ENCODE data around the gene ATP2C2. TPM values are rescaled to one million over a fixed set of nuclear protein-coding genes. Genes with fewer than 3 reads are reported as not detected.

ATP2C2 gene
- total and polyA plus RNA-seq, 2 experiments from 2014 or later, result 2.1 TPM

DNA sequence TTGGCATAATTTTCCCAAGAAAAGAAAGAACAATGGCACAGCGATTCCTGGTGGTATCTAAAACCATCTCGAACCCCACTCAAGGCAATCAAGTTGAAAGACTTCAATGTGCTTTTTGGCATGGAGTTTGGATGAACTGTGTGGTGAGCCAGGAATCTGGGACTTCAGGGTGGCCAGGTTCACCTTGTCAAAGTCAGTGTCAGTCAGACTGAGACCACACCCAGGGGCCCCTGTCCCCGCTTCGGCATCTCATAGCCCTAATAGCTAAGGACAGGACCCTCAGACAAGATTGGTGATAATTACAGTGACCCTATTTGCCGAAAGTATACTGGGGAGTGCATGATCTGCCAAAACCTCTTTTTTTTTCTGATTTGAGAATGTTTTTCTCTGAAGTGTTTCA lies 47.8 kb upstream of the ATP2C2 start (continued):
- TF ChIP-seq, protein P1, sequence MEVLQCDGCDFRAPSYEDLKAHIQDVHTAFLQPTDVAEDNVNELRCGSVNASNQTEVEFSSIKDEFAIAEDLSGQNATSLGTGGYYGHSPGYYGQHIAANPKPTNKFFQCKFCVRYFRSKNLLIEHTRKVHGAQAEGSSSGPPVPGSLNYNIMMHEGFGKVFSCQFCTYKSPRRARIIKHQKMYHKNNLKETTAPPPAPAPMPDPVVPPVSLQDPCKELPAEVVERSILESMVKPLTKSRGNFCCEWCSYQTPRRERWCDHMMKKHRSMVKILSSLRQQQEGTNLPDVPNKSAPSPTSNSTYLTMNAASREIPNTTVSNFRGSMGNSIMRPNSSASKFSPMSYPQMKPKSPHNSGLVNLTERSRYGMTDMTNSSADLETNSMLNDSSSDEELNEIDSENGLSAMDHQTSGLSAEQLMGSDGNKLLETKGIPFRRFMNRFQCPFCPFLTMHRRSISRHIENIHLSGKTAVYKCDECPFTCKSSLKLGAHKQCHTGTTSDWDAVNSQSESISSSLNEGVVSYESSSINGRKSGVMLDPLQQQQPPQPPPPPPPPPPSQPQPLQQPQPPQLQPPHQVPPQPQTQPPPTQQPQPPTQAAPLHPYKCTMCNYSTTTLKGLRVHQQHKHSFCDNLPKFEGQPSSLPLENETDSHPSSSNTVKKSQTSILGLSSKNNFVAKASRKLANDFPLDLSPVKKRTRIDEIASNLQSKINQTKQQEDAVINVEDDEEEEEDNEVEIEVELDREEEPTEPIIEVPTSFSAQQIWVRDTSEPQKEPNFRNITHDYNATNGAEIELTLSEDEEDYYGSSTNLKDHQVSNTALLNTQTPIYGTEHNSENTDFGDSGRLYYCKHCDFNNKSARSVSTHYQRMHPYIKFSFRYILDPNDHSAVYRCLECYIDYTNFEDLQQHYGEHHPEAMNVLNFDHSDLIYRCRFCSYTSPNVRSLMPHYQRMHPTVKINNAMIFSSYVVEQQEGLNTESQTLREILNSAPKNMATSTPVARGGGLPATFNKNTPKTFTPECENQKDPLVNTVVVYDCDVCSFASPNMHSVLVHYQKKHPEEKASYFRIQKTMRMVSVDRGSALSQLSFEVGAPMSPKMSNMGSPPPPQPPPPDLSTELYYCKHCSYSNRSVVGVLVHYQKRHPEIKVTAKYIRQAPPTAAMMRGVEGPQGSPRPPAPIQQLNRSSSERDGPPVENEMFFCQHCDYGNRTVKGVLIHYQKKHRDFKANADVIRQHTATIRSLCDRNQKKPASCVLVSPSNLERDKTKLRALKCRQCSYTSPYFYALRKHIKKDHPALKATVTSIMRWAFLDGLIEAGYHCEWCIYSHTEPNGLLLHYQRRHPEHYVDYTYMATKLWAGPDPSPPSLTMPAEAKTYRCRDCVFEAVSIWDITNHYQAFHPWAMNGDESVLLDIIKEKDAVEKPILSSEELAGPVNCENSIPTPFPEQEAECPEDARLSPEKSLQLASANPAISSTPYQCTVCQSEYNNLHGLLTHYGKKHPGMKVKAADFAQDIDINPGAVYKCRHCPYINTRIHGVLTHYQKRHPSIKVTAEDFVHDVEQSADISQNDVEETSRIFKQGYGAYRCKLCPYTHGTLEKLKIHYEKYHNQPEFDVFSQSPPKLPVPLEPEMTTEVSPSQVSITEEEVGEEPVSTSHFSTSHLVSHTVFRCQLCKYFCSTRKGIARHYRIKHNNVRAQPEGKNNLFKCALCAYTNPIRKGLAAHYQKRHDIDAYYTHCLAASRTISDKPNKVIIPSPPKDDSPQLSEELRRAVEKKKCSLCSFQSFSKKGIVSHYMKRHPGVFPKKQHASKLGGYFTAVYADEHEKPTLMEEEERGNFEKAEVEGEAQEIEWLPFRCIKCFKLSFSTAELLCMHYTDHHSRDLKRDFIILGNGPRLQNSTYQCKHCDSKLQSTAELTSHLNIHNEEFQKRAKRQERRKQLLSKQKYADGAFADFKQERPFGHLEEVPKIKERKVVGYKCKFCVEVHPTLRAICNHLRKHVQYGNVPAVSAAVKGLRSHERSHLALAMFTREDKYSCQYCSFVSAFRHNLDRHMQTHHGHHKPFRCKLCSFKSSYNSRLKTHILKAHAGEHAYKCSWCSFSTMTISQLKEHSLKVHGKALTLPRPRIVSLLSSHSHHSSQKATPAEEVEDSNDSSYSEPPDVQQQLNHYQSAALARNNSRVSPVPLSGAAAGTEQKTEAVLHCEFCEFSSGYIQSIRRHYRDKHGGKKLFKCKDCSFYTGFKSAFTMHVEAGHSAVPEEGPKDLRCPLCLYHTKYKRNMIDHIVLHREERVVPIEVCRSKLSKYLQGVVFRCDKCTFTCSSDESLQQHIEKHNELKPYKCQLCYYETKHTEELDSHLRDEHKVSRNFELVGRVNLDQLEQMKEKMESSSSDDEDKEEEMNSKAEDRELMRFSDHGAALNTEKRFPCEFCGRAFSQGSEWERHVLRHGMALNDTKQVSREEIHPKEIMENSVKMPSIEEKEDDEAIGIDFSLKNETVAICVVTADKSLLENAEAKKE (CRISPR knock-in tag; IDR thresholded peaks at IDR 0.05), result no peak

DNA sequence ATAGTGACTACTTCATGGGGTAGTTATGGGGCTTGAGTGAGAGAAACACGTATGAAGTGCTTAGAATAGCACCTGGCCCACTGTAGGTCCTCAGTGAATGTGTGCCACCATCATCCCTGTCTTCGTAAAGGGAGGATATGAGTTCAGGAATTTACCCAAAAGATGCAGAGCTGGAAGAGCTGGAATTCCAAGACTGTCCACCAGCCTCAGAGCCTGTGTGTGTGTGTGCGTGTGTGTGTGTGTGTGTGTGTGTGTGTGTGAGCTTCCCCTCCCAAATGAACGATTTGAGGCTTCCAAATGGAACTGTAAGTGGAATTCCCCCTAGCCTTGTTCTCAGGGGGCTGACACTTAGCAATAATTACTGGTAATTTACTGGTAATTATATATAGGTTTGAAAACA lies 46.4 kb upstream of the ATP2C2 start:
- Histone ChIP-seq H2AFZ (no peak overlapping the region), H3K27ac (ENCODE audit: low read depth) (no peak overlapping the region), H3K4me2 (no peak overlapping the region), H3K36me3 (ENCODE audit: insufficient read depth) (no peaks in the 10 kb centered on the region), H3K4me3 (no peak overlapping the region), H3K79me2 (replicated peaks; ENCODE audit: insufficient read depth) (no peaks in the 10 kb centered on the region), H3K9me2 (ENCODE audit: insufficient read depth) (no peaks in the 10 kb centered on the region), H3F3A (replicated peaks; ENCODE audit: low read depth) (no peaks in the 10 kb centered on the region), H3K4me1 (ENCODE audit: insufficient read depth) (no peaks in the 10 kb centered on the region), H4K20me1 (replicated peaks; ENCODE audit: insufficient read depth) (no peaks in the 10 kb centered on the region), H3K27me3 (ENCODE audit: insufficient read depth) (no peaks in the 10 kb centered on the region)
- no peak overlapping the region for H3K27ac Mint-ChIP-seq
- H3K27me3 Mint-ChIP-seq (ENCODE audit: insufficient read depth, low read depth, poor library complexity), result peaks cover 2% of the 10 kb centered on the region
- no peaks in the 10 kb centered on the region for H3K9me3 Mint-ChIP-seq
- H3K36me3 Mint-ChIP-seq (ENCODE audit: low read depth), result no peaks in the 10 kb centered on the region
- no peak overlapping the region for H3K4me3 Mint-ChIP-seq
- ATAC-seq (no peak), DNase-seq (ENCODE audit: low spot score) (no peak)
- H3K4me1 Mint-ChIP-seq, result no peaks in the 10 kb centered on the region
- TF ChIP-seq, protein P2, sequence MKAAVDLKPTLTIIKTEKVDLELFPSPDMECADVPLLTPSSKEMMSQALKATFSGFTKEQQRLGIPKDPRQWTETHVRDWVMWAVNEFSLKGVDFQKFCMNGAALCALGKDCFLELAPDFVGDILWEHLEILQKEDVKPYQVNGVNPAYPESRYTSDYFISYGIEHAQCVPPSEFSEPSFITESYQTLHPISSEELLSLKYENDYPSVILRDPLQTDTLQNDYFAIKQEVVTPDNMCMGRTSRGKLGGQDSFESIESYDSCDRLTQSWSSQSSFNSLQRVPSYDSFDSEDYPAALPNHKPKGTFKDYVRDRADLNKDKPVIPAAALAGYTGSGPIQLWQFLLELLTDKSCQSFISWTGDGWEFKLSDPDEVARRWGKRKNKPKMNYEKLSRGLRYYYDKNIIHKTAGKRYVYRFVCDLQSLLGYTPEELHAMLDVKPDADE (IDR thresholded peaks at IDR 0.05), result no peak
- TF ChIP-seq NANOG (IDR thresholded peaks at IDR 0.05; ENCODE audit: borderline replicate concordance), result no peak
- TF ChIP-seq STAT1 (IDR thresholded peaks at IDR 0.05; ENCODE audit: unreplicated experiment), result no peak
- TF ChIP-seq ZNF114 (CRISPR knock-in tag; IDR thresholded peaks at IDR 0.05), result no peak
- TF ChIP-seq, protein P1 (CRISPR knock-in tag; IDR thresholded peaks at IDR 0.05), result no peak
